HG03095 (cell line): ENCODE results near the gene IFTAP.
"Not testable (repeated sequence)": the region's sequence is repeated elsewhere in the genome, so short reads cannot be mapped to it uniquely, and the experiment has no call there.

ENCODE experiments used
- ATAC-seq: cut with Tn5 transposase; IDR thresholded peaks from one replicate; pipeline ENCODE4 v1.9.1; 2021; ENCODE audit warnings: moderate library complexity; ENCODE audit not compliant: unreplicated experiment

The IFTAP gene

DNA sequence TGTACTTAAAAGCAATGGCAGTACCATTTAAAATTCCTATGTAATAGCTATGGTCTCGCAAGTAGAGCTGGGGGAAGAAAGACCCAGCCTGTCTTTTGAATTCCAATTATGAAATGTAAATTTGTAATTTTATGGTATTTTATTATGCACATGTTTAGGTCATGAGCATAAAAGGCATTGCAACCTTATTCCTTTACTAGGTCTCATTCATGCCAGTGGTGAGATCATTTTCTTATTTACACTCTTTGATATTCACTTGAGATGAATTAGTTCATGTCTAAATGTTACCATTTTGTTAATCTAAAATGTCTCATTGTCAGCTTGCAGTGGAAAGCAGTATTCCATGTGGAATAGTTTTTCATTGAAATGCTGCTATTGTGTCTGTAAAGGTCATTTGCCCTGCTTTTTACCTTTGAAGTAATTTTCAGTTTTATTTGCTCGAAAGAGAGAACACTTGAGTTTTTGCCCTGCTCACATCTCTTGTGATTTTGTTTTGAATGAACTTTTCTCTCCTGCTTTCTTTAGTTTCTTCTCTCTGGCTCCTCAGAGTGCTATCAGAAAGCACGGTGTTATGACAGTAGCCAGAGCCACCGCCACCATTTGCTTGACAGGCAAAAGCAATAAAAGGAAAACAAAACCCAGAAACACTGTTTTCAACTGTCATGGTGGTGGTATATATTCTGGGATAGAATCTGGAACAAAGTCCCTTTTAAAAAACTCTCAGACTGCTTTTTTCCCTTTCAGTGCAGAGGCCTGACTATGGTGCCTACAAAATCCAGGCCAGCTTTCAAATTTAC is 41.0 kb downstream of the IFTAP start:
- ATAC-seq = no peak

- no peak for ATAC-seq
Measured at GRCh38 chr11:36638556-36638955, 44.3 kb downstream of the IFTAP start.

DNA sequence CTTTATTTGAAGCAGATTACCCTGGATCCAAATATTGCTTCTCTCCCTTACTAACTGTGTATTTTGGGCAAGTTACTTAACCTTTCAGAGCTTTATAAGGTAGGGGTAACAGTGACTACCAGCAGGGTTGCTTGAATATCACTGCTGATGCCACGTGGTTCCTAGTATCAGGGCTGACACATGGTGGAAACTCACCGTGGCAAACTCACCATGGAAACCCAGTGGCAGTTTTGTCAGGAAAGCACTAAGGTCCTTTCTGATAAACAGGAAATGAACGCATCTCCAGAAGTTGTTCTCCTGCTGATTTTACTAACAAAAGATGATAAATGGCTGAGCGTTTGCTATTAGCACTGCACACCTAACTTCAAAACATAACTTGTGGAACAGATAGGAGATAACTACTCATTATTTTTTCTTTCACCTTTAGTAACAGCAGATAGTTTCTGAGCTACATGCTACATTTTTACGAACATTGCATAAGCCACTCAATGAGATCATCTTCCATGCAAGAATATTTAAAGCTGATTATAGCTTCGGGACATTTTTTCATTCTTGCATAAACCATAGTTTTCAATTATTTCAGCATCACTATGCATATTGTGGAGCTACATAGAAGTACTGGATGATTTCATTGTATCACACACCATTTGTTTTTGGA is 63.4 kb downstream of the IFTAP start:
- ATAC-seq = no peak

DNA sequence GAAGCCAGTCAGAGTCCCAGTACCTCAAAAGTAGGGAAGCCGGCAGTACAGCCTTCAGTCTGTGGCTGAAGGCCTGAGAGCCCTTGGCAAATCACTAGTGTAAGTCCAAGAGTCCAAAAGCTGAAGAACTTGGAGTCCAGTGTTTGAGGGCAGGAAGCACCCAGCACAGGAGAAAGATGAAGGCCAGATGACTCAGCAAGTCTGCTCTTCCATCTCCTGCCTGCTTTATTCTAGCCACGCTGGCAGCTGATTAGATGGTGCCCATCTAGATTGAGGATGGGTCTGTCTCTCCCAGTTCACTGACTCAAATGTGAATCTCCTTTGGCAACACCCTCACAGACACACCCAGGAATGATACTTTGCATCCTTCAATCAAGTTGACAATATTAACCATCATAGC is 67.1 kb downstream of the IFTAP start:
- not testable (repeated sequence) for ATAC-seq

- ATAC-seq = no peak
Measured at GRCh38 chr11:36672815-36673450, 78.6 kb downstream of the IFTAP start.

DNA sequence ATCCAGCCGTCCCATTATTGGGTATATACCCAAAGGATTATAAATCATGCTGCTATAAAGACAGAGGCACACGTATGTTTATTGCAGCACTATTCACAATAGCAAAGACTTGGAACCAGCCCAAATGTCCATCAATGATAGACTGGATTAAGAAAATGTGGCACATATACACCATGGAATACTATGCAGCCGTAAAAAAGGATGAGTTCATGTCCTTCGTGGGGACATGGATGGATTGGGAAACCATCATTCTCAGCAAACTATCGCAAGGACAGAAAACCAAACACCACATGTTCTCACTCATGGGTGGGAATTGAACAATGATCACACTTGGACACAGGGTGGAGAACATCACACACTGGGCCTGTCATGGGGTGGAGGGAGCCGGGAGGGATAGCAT is 85.2 kb downstream of the IFTAP start:
- ATAC-seq = not testable (repeated sequence)

- ATAC-seq = no peak
Measured at GRCh38 chr11:36683818-36684217, 89.5 kb downstream of the IFTAP start.

GRCh38 chr11:36684840-36685801 is 90.8 kb downstream of the IFTAP start:
- ATAC-seq = no peak

DNA sequence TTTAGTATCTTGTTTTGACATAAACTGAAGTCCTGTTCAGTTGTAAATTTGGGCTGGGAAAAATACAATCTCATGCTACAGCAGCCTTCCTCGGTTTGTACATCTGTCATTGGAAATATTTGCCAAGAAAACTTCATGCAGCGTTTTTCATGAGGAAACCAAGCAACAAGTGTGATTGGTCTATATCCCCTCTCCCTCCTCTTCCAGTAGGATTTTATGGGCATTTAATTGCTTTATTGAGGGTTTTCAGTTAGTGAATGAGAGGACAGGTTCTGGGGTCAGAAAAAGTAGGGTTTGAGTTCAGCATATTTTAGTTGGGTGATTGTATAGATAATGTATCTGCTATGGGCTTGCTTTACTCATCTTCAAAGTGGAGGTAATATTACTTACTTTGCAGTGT is 93.8 kb downstream of the IFTAP start:
- ATAC-seq = no peak

DNA sequence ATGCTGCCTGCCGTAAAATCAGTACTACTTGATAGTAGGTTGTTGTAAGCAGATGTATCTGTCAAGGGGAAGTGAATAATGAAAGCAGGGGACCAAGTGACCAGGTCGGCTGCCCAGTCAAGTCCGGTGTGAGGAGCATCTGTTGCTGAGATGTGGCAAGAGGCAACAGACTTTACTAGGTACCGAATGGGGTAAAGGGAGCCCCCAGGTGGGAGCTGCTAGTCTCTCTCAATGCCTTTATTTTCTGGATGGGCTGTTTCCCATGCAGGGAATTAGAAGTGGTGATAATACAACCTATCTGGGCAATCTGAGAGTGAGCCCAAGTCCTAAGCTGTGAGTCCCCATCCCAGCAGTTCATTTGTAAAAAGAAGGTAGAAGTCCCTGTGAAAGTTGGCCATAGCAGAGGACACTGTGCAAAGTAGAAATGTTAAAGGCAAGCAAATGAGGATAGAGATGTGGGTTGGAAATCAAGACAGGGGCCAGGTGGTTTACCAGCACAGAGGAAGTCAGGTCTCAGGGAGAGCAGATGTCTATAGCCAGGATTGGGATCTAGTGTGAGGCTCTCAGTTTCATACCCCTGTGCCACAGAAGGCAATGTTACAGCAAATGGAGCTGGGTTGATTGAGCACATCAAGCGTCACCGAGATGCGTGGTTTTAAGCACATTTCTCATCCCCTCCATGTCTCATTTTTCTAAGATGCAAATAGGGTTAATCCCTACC is 94.4 kb downstream of the IFTAP start:
- ATAC-seq = no peak

DNA sequence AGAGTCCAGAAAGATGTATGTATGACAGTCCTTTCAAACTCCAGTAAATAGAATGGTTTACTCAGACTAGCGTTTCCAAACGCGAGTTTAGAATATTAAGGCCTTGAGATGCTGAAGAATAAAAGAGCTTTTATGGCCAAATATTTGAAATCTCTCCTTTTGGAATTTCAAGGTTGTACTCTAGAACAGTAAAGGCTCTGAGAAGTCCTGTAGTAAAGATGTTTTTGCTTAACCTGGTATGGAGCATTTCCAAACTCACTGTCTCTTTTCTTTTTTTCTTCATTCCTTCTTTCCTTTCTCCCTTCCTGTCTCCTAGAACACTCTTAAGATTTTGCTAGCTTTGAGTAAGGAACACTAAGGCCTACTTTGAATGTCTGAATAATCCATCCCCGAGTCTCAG is 95.1 kb downstream of the IFTAP start:
- no peak for ATAC-seq

- ATAC-seq = no peak
Measured at GRCh38 chr11:36692704-36693103, 98.4 kb downstream of the IFTAP start.

- no peak for ATAC-seq
Measured at GRCh38 chr11:36693139-36693843, 99.0 kb downstream of the IFTAP start.

DNA sequence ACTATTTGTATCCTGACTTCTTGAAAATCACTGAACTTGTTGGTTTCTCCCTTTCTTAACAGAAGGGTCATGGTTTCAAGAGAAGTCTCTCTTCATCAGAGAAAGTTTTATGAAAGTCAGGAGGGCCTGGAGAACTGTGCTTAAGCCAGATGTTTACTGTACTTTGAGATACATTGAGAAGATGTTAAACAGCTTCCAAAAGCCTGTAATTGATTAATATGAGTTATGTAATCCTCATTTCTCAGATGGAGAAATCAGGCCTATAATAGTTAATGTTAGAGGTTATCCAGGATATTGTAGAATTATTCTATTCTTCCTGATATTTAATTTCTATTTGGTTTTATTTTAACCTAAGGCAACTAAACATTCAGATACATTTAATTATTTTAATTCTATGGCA is 100.8 kb downstream of the IFTAP start:
- ATAC-seq = no peak

GRCh38 chr11:36695571-36695970 is 101.3 kb downstream of the IFTAP start:
- ATAC-seq = no peak

DNA sequence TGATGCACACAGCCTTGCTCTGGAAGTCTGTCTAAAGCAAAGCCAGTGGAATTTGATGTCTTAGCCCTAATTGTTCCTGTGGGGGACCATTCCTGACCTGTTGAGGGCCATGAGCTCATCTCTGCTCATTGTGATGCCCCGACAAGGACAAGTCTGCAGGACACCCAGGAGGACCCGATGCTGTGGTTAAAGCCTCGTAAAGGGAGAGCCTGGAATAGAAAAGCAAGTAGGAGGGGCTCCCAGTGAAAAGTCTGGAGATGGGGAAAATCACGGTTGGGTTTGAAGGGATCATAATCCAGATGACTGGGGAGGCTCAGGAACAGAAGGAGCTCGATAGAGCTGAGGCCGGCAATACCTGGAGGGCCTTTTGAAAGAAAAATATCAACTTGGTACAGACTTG is 102.2 kb downstream of the IFTAP start:
- no peak for ATAC-seq

- no peak for ATAC-seq
Measured at GRCh38 chr11:36699271-36699670, 105.0 kb downstream of the IFTAP start.

- no peak for ATAC-seq
Measured at GRCh38 chr11:36700246-36700645, 105.9 kb downstream of the IFTAP start.

DNA sequence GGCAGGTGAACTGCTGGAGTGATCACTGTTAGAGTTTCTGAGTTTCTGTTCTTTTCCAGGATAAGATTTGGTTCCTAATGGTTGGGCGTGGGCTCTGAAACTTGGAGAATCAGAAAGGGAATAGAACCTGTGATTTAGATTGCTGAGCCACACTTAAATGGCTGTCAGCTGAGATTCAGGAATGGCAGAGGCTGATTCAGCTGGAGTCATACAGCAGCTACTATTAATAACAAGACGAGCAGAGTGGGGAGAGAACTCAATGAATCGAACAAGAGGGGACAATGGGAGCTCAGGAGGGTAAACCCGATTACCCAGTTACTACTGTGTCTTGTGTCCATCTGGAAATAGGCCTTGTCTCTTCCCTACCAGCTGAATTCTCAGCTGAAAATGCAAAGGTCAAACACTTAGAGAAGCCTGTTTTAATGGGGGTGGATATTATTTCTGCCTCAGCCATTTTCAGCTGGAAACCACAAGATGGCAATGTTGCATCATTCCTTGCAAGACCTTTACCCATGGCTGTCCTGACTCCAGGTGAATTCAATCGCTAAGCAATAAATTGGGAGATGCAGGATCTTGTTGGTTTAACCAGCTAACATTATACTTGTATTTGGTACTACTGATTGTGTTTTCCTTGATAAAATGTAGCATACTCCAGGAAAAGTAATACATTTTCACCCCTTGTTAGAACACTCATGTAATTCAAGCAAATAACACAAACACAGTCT is 108.2 kb downstream of the IFTAP start:
- peak; percentile 84 for ATAC-seq
